Measurements from ENCODE around the gene CDCA7L. TPM values are rescaled to one million over a fixed set of nuclear protein-coding genes. Genes with fewer than 3 reads are reported as not detected.

The CDCA7L gene
- total and polyA plus RNA-seq, 3 donors from 2014 or later = 39.9 to 47.1 (median 46.1) TPM

- Histone ChIP-seq H3K36me3 (ENCODE audit: low read depth, missing control alignments) (no peaks in the 10 kb centered on the region), H3K27me3 (no peaks in the 10 kb centered on the region), H3K27ac (no peak overlapping the region), H3K9me3 (no peaks in the 10 kb centered on the region), H3K4me3 (no peak overlapping the region), H3K4me1 (no peaks in the 10 kb centered on the region)
- 96 to 98% methylated on average over 3 of the region's 3 CpGs for WGBS, 2 donors
- intact Hi-C loops (cut with DNase I; ENCODE audit: low total_unique reads) = no loop called here
- TF ChIP-seq POLR2A (IDR thresholded peaks at IDR 0.05) (no peak), CTCF (IDR thresholded peaks at IDR 0.05) (no peak)
- no peak for DNase-seq
Observed at GRCh38 chr7:21959387-21959776, 13.7 kb upstream of the CDCA7L start.

GRCh38 chr7:21953781-21954180 lies 8.1 kb upstream of the CDCA7L start:
- WGBS, 2 donors = 50 to 54% methylated on average over 3 of the region's 3 CpGs
- H3K27me3 ChIP-seq = no peaks in the 10 kb centered on the region
- H3K9me3 ChIP-seq = no peaks in the 10 kb centered on the region
- no peak for TF ChIP-seq POLR2A (IDR thresholded peaks at IDR 0.05)
- TF ChIP-seq CTCF (IDR thresholded peaks at IDR 0.05) = no peak
- DNase-seq = no peak
- no peak overlapping the region for H3K4me3 ChIP-seq
- intact Hi-C loops (cut with DNase I; ENCODE audit: low total_unique reads) = no loop called here
- peaks cover 4% of the 10 kb centered on the region for H3K4me1 ChIP-seq
- H3K36me3 ChIP-seq (ENCODE audit: low read depth, missing control alignments) = no peaks in the 10 kb centered on the region
- H3K27ac ChIP-seq = no peak overlapping the region

- TF ChIP-seq CTCF (IDR thresholded peaks at IDR 0.05) = no peak
- TF ChIP-seq POLR2A (IDR thresholded peaks at IDR 0.05) = no peak
- H3K4me3 ChIP-seq = no peak overlapping the region
- H3K9me3 ChIP-seq = no peaks in the 10 kb centered on the region
- DNase-seq = peak; percentile 28
- no peak overlapping the region for H3K27ac ChIP-seq
- peaks cover 4% of the 10 kb centered on the region for H3K4me1 ChIP-seq
- WGBS, 2 donors = 36 to 47% methylated on average over 8 of the region's 8 CpGs
- intact Hi-C loops (cut with DNase I; ENCODE audit: low total_unique reads) = no loop called here
- H3K27me3 ChIP-seq = no peaks in the 10 kb centered on the region
- no peaks in the 10 kb centered on the region for H3K36me3 ChIP-seq (ENCODE audit: low read depth, missing control alignments)
Observed at GRCh38 chr7:21948887-21949540, 3.3 kb upstream of the CDCA7L start.

- H3K27me3 ChIP-seq = no peaks in the 10 kb centered on the region
- no peak overlapping the region for H3K4me3 ChIP-seq
- no peaks in the 10 kb centered on the region for H3K36me3 ChIP-seq (ENCODE audit: low read depth, missing control alignments)
- no peak for TF ChIP-seq CTCF (IDR thresholded peaks at IDR 0.05)
- TF ChIP-seq POLR2A (IDR thresholded peaks at IDR 0.05) = no peak
- no peak overlapping the region for H3K27ac ChIP-seq
- intact Hi-C loops (cut with DNase I; ENCODE audit: low total_unique reads) = no loop called here
- no peak for DNase-seq
- 37 to 45% methylated on average over 2 of the region's 2 CpGs for whole genome bisulfite sequencing, 2 donors
- no peaks in the 10 kb centered on the region for H3K9me3 ChIP-seq
- H3K4me1 ChIP-seq = no peaks in the 10 kb centered on the region
Observed at GRCh38 chr7:21948364-21948763, 2.7 kb upstream of the CDCA7L start.

- intact Hi-C loops (cut with DNase I; ENCODE audit: low total_unique reads) = no loop called here
- TF ChIP-seq POLR2A (IDR thresholded peaks at IDR 0.05) (no peak), CTCF (IDR thresholded peaks at IDR 0.05) (no peak)
- Histone ChIP-seq H3K4me1 (no peaks in the 10 kb centered on the region), H3K27ac (no peak overlapping the region), H3K36me3 (ENCODE audit: low read depth, missing control alignments) (no peaks in the 10 kb centered on the region), H3K4me3 (no peak overlapping the region), H3K27me3 (no peaks in the 10 kb centered on the region), H3K9me3 (no peaks in the 10 kb centered on the region)
- DNase-seq = no peak
- whole genome bisulfite sequencing, 2 donors = 56 to 58% methylated on average over 2 of the region's 2 CpGs
Observed at GRCh38 chr7:21947946-21948345, 2.2 kb upstream of the CDCA7L start.

Data from testis (tissue), 3 donors.